ENCODE results near the gene NRG3.

GRCh38 chr10:82961864-82962263, 1086.9 kb downstream of the NRG3 start:
- TF ChIP-seq, protein P1, sequence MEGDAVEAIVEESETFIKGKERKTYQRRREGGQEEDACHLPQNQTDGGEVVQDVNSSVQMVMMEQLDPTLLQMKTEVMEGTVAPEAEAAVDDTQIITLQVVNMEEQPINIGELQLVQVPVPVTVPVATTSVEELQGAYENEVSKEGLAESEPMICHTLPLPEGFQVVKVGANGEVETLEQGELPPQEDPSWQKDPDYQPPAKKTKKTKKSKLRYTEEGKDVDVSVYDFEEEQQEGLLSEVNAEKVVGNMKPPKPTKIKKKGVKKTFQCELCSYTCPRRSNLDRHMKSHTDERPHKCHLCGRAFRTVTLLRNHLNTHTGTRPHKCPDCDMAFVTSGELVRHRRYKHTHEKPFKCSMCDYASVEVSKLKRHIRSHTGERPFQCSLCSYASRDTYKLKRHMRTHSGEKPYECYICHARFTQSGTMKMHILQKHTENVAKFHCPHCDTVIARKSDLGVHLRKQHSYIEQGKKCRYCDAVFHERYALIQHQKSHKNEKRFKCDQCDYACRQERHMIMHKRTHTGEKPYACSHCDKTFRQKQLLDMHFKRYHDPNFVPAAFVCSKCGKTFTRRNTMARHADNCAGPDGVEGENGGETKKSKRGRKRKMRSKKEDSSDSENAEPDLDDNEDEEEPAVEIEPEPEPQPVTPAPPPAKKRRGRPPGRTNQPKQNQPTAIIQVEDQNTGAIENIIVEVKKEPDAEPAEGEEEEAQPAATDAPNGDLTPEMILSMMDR (IDR thresholded peaks at IDR 0.05), result no peak
- TF ChIP-seq POLR2A (IDR thresholded peaks at IDR 0.05), result no peak
